Kasumi-1 (cell line): ENCODE results near the gene TBC1D1.

Experiments used
- DNase-seq, 2 experiments: peaks; one replicate each; lab custom pipeline; 2025; lab: John Stamatoyannopoulos, UW

The TBC1D1 gene

DNA sequence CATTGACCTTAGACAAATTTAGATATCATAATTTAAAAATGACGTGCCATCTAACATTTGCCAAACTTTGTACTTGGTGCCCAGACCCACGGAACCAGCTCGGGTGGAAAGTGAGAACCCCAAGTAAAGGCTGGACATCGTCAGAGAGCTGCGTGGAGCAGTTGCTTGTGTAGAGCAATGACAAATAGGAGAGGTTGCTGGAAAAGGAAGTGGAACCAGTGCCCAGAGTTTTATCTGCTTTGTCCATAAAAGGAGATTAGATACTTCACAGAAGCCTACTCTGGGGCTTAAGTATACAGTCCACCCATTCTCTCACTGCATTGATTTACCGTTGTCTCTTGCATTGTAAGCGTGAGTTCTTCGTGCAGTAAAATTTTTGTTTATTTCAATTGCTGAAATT, 5.4 kb upstream of the TBC1D1 start:
- DNase-seq = peak in 1 of 2 experiments; percentile 10

DNA sequence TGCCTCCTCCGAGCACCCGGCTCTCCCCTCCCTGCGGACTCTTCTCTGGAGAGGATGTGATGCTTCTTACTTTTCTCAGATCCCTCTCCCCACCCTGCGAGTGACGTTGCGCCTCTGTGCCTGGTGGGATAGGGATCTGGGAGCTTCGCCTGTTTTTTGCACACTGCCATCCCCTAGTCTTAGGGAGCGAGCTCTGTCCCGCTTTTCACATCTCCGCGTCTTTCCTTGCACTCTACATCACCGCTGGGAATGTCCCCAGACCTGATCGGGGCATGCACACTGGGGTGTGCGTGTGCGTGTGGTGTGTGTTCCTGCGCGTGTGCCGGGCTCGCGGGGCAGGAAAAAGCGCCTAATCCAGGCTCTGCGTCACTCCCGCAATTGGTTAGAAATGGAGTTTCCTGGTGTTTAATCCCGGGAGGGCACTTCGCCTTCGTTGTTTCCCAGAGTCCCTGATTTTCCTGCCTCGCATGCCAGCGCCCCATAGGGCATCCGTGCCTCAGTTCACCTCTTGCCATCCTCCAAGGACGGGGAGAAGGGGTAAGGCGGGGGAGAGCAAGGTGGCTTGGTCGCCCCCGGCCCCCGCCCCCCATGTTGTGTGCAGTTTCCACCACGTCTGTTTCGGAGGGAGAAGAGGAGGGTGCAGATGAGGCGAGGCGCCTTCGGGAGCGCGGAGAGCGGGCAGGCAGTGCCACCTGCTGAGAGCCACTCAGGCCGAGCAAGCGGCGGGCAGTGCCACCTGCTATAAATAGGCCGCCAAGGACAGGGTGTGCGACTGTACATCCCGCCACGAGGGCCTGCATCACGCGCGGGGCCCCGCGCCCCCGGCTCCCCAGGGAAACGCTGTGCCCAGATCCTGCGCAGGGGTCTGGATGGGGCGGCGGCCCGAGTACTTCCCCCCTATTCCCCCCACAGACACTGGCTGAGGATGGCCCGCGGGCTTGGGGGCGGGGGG, 759 bp upstream of the TBC1D1 start:
- DNase-seq = no peak

DNA sequence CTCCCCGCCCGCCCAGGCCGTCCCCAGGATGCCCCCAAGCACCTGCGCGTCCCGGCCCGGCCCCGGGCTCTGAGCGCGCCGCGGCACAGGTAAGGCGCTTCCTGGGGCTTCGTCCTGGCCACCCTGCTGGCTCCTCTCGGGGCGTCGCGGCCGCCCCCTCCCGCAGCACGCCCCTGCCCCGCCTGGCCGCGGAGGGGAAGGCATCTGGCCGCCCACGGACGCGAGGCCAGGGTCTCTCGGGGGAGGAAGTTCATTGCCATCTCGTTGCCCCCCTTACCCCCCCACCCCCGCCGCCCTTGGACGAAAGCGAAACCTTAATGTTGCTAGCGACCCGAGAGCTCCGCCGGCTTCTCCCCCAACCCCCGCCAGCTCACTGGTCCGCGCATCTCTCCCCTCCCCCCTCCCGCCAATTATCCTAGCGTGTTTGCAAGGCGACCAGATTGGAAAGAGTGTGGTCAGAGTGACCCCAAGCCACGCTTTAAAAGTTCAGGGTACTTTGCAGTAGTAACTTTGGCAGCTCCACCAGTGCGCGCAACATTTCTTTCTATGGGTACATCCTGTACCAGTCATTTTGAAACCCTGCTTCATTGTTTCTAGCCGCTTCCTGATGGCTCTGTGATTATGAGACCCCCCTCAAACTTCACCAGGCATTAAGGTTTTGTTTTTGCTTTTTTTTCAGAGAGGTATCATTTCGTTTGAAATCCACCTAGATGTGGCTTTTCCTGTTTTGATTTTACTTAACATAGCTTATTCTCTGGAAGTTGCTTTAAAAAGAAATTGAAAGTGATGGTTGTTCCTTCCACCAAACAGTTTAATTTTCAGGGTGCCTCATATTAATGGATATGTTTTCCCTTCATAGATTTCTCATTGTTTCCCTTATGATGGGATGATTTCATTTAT, 626 bp downstream of the TBC1D1 start:
- peak in 1 of 2 experiments; percentile 33 for DNase-seq

DNA sequence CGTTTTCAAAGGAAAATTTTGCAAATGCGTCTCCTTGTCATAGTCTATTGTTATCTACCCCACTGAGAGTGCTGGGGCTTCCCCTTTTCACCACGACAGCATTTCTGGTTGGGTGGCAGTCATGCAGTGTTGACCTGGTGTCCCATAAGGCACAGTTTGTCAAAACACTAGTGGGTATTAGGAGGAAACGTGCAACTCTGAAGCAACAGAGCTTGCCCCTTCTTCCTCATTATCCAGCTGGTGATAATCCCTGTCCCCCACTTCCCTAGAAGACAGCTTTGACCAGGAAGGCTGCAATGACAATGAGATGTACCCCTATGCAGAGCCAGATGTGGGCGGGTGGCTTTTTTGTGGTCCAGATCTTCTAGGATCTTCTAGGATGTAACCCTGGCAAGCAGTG, 1.8 kb downstream of the TBC1D1 start:
- DNase-seq = peak; percentile 11 to 16

DNA sequence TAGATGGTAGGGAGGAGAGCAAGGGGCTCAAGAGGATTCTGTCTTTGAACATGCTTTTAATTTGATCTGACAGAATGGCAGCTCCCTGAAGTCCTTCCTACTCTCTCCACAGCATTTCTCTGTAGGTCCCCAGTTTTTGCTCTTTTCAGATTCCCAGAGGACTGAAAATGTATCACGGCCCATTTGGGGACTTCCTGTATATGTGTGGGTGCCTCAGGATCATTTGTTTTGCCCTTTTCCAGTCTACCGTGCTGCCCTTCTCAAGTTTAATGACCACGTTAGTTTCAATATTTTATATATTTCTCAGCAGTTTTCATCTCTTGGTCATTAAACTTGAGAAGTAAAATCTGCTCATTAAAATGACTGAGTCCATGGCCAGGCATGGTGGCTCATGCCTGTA, 2.3 kb downstream of the TBC1D1 start:
- no peak for DNase-seq

DNA sequence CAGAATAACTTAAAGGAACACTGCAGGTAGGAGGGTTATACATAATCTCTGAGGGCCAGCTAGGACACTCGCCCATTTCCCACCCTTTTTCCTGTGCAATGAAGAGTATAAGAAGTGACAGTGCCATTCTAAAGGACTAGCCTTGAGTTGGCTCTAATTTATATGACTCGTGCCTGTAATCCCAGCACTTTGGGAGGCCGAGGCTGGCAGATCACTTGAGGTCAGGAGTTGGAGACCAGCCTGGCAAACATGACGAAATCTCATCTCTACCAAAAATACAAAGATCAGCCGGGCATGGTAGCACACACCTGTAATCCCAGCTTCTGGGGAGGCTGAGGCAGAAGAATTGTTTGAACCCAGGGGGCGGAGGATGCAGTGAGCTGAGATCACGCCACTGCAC, 4.4 kb downstream of the TBC1D1 start:
- DNase-seq = no peak

DNA sequence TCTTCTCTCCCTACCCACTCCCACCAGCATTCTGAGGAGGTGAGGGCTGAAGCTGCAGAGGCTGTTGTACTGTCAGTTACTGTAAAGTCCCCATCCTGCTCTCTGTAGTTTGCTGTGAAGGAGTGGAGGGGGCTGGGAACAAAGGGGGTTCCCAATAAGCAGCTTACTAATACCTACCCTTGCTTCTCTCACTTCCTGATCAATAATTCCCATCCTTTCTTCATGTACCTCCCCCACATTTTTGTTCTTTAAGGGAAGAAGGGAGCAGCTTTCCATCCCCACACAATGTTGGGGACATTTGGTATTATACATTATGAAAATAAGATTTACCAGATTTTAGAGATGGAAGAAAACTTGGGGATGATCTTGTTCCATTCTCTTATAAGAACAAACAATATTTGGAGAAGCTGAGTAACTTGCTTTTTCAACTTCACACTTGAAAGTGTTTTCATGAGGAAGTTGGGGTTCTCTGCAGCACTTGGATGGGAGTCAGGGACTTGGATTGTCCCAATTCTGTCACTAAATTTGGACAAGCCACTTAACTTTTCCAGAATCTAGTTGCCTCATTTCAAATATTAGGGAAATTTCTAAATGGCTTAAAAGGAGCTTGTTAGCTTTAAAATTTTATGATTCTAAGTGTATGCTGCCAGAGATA, 5.4 kb downstream of the TBC1D1 start:
- no peak for DNase-seq

DNA sequence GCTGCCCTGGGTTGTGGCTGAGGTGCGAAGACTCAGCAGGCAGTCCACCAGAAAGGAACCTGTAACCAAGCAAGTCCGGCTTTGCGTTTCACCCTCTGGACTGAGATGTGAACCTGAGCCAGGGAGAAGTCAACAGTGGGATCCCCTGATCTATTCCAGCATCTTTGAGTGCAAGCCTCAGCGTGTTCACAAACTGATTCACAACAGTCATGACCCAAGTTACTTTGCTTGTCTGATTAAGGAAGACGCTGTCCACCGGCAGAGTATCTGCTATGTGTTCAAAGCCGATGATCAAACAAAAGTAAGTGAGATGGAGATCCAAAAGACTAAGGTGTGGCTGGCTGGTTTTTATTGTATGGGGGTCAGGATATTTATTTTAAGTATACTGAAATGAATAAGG, 11.3 kb downstream of the TBC1D1 start:
- DNase-seq = no peak

DNA sequence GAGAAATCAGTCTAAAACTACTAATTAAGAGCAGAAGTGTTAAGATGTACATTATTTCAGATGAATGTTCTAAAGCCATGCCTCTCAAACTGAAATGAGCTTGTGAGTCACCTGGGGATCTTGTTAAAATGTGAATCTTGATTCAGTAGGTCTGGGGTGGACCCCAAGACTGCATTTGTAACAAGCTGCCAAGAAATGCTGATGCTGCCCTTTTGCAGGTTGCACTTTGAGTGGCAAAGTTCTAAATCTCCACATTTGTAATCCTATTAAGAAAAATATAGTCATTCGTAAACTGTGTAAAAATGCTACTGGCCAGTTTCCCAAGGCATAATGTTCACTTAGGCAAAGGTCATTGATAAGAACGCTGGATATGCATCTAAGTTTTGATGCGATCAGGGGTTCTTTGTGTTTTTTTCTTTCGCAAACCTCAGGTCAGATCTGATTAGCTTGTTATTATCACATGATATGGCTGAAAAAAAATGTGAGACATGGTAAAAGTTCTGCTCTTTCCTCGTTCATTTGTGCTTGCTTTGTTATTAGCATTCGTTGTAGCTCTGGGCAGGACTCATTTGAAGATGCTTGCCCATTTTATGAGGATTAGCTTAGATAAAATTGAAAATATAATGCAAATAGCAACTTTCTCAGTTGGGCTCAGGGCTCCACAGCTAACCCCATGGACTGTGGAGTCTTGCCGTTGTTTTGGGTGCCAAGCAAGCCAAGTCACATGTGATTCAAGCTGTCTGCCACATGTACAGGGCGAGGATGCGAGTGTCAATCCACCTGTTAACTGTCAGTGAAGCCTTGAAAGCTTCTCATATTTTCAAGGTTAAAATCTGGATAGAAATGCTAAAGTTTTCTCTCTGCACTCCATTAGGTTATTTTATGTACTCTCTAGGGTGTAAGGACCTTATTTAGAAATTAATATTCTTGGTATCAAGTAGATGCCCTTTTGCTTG, 12.1 kb downstream of the TBC1D1 start:
- no peak for DNase-seq

DNA sequence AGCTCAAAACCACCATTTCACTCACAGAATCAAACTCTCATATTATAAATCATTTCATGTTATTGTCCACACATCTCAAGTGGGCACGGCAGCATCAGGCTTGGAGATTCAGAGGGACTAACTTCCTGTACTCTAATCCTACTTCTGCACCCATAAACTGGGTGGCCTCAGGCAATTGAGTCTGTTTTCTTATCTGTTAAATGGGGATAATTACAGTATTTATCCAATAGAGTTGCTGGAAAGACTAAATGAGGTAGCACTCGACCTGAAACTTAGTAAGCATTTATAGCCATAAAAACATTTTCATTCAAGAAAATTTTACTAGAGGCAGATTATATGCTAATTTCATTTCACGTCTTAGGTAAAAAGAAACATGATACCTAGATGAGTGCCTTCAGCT, 13.0 kb downstream of the TBC1D1 start:
- DNase-seq = no peak

DNA sequence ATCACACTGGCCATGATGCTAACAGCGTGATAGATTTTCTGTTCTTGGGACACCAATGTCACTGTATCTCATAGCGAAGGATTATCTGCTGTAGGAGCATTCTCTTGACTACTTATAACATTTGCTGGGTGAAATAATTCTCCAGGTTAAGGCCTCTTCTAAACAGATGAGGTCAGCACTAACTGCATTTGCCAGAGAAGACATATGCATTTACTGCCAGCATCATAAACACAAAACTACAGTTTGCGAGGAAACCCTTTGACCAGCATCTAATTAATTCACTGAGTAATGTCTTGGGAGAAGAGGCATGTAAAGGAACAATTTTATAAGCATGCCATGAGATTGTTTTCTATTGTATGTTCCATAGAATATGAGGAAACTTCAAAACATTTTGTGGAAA, 13.9 kb downstream of the TBC1D1 start:
- no peak for DNase-seq

DNA sequence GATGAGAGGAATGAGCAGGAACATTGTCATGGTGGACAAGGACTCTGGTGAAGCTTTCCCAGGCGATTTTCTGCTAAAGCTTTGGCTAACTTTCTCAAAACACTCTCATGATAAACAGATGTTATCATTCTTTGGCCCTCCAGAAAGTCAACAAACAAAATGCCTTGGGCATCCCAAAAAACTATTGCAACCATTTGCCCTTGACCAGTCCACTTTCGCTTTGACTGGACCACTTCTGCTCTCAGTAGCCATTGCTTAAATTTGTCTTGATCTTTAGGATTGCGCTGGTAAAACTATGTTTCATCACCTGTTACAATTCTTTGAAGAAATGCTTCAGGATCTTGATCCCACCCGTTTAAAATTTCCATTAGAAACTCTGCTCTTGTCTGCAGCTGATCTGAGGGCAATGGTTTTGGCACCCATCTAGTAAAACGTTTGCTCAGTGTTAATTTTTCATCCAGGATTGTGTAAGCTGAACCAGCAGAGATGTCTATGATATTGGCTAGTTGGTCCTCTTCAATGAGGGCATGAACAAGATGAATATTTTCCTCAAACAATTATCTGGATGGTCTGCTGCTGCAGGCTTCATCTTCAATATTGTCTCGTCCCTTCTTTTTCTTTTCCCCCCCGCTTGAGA, 14.8 kb downstream of the TBC1D1 start:
- DNase-seq = no peak

DNA sequence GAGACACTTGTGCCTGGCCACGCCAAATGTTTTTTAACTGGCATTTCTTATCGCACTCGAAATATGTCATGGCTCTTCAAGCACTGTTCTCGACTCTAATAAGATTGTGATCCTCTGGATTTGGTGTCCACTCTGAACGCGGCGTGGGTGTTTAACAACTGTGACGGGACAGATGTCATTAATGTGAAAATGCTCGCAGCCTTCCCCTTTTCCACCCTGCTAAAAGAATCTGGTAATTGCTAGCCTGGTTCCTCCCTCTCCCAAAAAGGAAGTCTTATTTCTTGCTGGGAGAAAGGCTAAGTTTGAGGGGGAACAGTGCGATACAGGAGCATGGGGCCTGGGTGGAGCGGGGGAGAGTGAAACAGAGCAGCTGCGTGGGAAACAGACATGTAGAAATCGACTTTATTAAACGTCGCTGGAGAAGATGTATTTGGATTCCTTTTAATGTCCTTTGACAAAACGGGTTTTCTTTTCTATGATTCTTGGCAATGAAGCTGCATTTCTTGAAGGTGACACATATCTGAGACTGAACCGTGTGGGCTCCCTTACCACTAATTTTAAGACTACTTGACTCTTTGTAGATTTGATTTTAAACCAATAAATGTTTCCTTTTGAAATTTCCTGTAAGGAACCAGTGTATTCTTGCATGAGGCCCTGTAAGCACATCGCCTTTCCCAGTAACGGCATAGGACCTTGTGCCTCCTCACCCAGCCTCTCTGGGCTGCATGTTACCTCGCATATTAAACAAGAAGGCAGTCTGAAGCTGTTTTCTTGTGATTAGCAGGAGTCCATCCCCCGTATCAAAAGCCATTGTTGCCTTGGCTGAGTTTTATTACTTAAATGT, 17.8 kb downstream of the TBC1D1 start:
- DNase-seq = peak; percentile 19 to 37

DNA sequence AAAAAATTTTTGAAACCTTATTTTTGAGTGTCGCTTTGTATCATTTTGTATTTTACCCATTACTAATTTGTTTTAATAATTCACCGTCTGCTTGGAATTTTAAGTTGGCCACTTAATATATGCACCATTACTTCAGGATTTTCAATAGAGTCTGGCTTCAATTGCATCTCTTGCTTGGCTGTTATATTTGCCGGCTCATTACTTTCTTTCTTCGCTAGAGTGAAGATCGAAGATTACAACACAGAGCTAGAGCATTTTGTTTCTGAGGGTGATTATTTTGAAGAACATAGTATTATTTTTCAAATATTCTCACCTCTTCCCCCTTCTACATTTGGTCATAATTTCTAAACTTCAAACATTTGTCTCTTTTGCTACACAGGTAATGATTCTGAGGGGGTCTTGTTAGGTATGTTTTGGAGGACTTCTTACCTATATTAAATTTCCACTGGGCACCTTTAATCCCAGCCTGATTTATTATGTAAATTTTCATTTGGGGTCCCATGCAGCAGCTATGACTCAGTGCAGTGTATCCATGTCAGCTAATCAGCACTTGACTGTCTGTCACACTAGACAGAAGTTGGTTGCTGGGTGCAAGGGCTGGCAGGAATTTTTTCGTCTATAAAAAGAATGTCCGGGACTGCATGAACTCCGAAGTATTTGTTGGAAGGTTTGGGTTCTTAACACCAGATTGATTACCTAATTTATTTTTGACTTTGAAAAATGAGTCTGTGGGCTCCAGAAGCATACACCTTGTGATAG, 18.6 kb downstream of the TBC1D1 start:
- DNase-seq = no peak

DNA sequence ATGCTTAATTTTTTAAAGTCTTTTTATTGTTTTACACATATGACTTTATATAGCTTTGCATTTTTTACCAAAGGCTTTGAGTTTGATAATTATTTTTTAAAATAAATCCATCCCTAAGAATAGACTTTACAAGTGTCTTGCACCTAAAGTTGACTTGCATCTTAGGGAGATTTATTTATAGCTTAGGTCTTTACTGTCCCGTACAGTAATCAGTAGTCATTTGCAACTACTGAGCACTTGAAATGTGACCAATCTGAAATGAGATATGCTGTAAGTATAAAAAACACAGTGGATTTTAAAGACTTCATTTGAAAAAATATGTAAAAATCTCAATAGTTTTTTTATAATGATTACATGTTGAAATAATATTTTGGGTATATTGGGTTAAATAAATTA, 19.2 kb downstream of the TBC1D1 start:
- DNase-seq = no peak

DNA sequence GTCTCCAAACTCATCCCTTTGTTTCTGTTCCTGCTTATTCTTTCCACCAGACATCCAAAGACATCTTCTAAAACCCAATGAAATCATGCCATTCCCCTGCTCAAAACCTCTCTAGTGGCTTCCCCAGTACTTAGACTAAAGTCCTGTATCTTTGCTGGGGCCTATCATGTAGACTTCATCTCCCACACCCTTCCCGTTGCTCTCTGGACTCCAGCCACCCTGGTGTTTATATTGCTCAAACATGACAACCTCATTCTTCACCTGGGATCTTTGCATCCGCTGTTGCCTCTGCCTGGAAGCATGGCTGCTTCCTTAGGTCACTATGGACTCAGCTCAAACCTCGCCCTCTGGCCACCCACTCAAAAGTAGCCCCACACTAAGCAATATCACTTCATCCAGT, 23.7 kb downstream of the TBC1D1 start:
- no peak for DNase-seq

DNA sequence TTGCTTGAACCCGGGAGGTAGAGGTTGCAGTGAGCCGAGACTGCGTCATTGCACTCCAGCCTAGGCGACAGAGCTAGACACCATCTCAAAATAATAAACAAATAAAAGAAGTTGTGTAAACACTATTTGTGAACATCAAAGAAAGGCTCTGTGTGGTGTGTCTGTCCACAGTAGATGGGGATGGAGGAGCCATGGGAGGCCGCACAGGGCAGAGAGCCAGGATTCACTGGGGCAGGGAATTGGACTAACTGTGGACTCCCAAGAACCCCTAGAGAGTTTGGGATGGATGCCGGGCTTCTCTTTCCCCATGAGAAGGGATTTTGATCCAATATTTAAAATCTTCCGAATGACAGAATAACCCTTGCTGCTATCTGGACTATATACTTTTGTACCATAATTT, 26.5 kb downstream of the TBC1D1 start:
- no peak for DNase-seq

DNA sequence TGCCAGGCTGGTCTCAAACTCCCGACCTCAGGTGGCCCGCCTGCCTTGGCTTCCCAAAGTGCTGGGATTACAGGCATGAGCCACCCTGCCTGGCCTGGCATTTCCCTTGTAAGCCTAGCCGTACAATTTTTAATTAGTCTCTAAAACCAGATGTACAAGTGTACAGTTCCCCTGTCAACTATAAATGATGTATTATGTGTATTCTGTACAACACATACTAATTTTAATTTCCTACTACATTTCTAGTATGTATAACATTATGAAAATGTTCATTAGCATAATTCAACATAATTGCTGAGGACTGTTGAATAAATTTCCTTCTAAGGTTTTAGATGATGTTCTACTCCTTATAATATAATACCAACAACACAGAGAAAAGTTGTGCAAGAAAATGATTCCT, 27.8 kb downstream of the TBC1D1 start:
- no peak for DNase-seq

DNA sequence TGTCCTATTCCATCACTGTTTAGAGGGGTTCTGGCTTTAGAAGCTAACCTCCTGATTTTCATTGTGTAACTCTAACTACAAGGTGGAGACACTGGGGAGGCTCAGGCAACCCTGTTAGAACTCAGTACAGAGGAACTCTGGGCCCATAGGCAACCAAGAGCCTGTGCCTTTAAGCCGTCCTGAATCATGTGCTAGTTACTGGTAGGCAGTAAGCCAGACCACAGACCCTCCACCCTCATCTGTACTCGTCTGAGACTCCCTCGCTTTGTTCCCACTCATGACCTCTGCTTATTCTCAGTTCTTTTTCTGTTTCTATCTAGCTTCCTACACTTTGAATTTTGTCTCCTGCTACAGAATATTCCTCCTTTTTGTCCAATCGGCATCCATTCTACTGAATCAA, 31.4 kb downstream of the TBC1D1 start:
- DNase-seq = peak; percentile 6 to 27
